ENCODE measurements around the gene ARL6. TPM values are rescaled to one million over a fixed set of nuclear protein-coding genes. Genes with fewer than 3 reads are reported as not detected.

The ARL6 gene
- total and polyA plus RNA-seq, 9 donors, result 2.6 to 11.9 (median 7.0) TPM

- Histone ChIP-seq H3K9me3 (no peaks in the 10 kb centered on the region), H3K36me3 (no peaks in the 10 kb centered on the region), H3K4me1 (ENCODE audit: insufficient read depth) (peaks cover 3% of the 10 kb centered on the region), H3K4me3 (peak overlapping the region; percentile 86), H3K27me3 (no peaks in the 10 kb centered on the region), H3K27ac (peak overlapping the region in 1 of 2 donors; percentile 37)
- no peak for TF ChIP-seq EP300 (IDR thresholded peaks at IDR 0.05)
- TF ChIP-seq POLR2A (IDR thresholded peaks at IDR 0.05), result no peak
- TF ChIP-seq CTCF (IDR thresholded peaks at IDR 0.05), result no peak
- WGBS, 3 donors, result 15 to 18% (median 16%) methylated on average over 22 of the region's 22 CpGs
- DNase-seq, result no peak
- intact Hi-C loops (cut with DNase I), result no loop called here
Measured at GRCh38 chr3:97763586-97764406, 762 bp upstream of the ARL6 start.

- TF ChIP-seq POLR2A (IDR thresholded peaks at IDR 0.05) (no peak), EP300 (IDR thresholded peaks at IDR 0.05) (no peak), CTCF (IDR thresholded peaks at IDR 0.05) (no peak)
- DNase-seq, result no peak
- intact Hi-C loops (cut with DNase I), result no loop called here
- H3K27me3 ChIP-seq, result no peaks in the 10 kb centered on the region
- H3K9me3 ChIP-seq, result no peaks in the 10 kb centered on the region
- 12 to 21% (median 18%) methylated on average over 2 of the region's 2 CpGs for WGBS, 3 donors
- peaks cover 3% of the 10 kb centered on the region for H3K4me1 ChIP-seq (ENCODE audit: insufficient read depth)
- no peak overlapping the region for H3K27ac ChIP-seq
- H3K4me3 ChIP-seq, result no peak overlapping the region
- no peaks in the 10 kb centered on the region for H3K36me3 ChIP-seq
Measured at GRCh38 chr3:97765336-97765735, 778 bp downstream of the ARL6 start.

GRCh38 chr3:97772926-97773325 lies 8.4 kb downstream of the ARL6 start:
- Histone ChIP-seq H3K27me3 (no peaks in the 10 kb centered on the region), H3K4me3 (no peak overlapping the region), H3K4me1 (ENCODE audit: insufficient read depth) (no peaks in the 10 kb centered on the region), H3K27ac (no peak overlapping the region), H3K9me3 (no peaks in the 10 kb centered on the region), H3K36me3 (no peaks in the 10 kb centered on the region)
- TF ChIP-seq CTCF (IDR thresholded peaks at IDR 0.05) (no peak), EP300 (IDR thresholded peaks at IDR 0.05) (no peak), POLR2A (IDR thresholded peaks at IDR 0.05) (no peak)
- no peak for DNase-seq
- intact Hi-C loops (cut with DNase I), result no loop called here
- WGBS, 3 donors, result 91 to 92% (median 91%) methylated on average over 3 of the region's 3 CpGs

GRCh38 chr3:97778152-97778551 lies 13.6 kb downstream of the ARL6 start:
- H3K4me1 ChIP-seq (ENCODE audit: insufficient read depth), result peaks cover 2% of the 10 kb centered on the region
- TF ChIP-seq EP300 (IDR thresholded peaks at IDR 0.05) (no peak), CTCF (IDR thresholded peaks at IDR 0.05) (no peak), POLR2A (IDR thresholded peaks at IDR 0.05) (no peak)
- intact Hi-C loops (cut with DNase I), result no loop called here
- H3K4me3 ChIP-seq, result no peak overlapping the region
- H3K27ac ChIP-seq, result no peak overlapping the region
- no peak for DNase-seq
- H3K27me3 ChIP-seq, result no peaks in the 10 kb centered on the region
- H3K36me3 ChIP-seq, result no peaks in the 10 kb centered on the region
- no peaks in the 10 kb centered on the region for H3K9me3 ChIP-seq
